Endothelial cell (in vitro differentiated cells): ENCODE measurements around the gene BRCC3. TPM values are rescaled to one million over a fixed set of nuclear protein-coding genes. Genes with fewer than 3 reads are reported as not detected.
A peak's percentile ranks its signal among the peaks of the same experiment; 100 is the strongest.

Source experiments
- DNase-seq: peaks from one replicate; pipeline ENCODE4 v3.0.0; 2021; ENCODE audit warnings: low spot score
- H3K27ac Mint-ChIP-seq: one replicate; pipeline ENCODE4 v1.8.0; 2021; ENCODE audit warnings: mixed read lengths, inconsistent platforms; ENCODE audit not compliant: unreplicated experiment
- H3K27me3 Mint-ChIP-seq: one replicate; pipeline ENCODE4 v1.8.0; 2021; ENCODE audit warnings: mild to moderate bottlenecking, moderate library complexity, mixed read lengths, inconsistent platforms; ENCODE audit not compliant: unreplicated experiment
- H3K36me3 Mint-ChIP-seq: one replicate; pipeline ENCODE4 v1.8.0; 2021; ENCODE audit warnings: mild to moderate bottlenecking, low read depth, mixed read lengths, inconsistent platforms; ENCODE audit not compliant: unreplicated experiment
- H3K4me1 Mint-ChIP-seq: one replicate; pipeline ENCODE4 v1.8.0; 2021; ENCODE audit warnings: mild to moderate bottlenecking, mixed read lengths, inconsistent platforms; ENCODE audit not compliant: unreplicated experiment
- H3K4me3 Mint-ChIP-seq: one replicate; pipeline ENCODE4 v1.8.0; 2021; ENCODE audit warnings: mild to moderate bottlenecking, mixed read lengths, inconsistent platforms; ENCODE audit not compliant: unreplicated experiment
- H3K9me3 Mint-ChIP-seq: one replicate; pipeline ENCODE4 v1.8.0; 2021; ENCODE audit warnings: mixed read lengths, inconsistent platforms; ENCODE audit not compliant: unreplicated experiment
- long read RNA-seq: library from polyadenylated mRNA; unstranded; transcript quantifications from one replicate; pipeline ENCODE4 v2.0.0, GENCODE V29; 2020; ENCODE audit not compliant: unreplicated experiment
- total RNA-seq: library from RNA; stranded (reverse); fragmentation: NEBNext Ultra II Directional; extraction: Animal tissue kit (Norgen Biotek cat#: 25700); gene quantifications from one replicate; pipeline ENCODE4 v1.2.1, GENCODE V29; 2021; ENCODE audit not compliant: unreplicated experiment
- TF ChIP-seq, protein P1 (sequence below): fragments of 200-600 bp; sonication (generic); IDR thresholded peaks from one replicate; pipeline ENCODE4 v1.5.0; 2021; ENCODE audit warnings: antibody characterized with exemption; ENCODE audit not compliant: unreplicated experiment

Gene BRCC3
- 42.5 TPM for total RNA-seq
- long read RNA-seq, transcript BRCC3-208 (10 exons, 2,694 nt): major isoform, 17 of 31 reads
- long read RNA-seq, partial matches to known transcripts: 2 of 31 reads
- long read RNA-seq, other reads (novel, unspliced or antisense): 8 of 31 reads

DNA sequence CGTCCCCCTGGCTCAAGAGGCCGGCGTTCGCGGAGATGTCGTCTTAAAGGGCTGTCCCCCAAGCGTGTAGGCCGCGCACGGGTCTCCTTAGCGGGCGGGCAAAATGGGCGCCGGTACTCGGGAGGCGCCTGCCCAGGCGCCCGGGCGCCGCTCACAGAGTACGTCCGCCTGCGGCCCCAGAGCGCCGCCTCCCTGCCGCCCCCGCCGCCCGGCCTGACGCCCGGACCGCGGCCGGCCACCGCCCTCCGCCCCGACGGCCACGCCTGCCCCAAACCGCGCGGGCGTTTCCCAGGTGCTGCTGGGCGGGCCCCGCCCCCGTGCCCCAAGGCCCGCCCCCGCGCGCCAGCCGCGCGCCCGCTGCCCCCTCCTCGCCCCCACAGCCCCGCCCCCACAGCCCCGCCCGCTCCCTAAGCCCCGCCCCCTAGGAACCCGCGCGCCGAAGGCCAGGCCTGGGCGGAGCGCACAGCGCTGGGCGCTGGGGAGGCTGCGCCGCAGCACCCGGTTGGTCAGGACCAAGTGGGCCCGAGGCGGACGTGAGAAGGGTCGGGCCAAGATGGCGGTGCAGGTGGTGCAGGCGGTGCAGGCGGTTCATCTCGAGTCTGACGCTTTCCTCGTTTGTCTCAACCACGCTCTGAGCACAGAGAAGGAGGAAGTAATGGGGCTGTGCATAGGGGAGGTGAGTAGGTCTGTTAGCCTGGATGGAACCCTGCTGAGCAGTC, at the start of gene BRCC3, which contains the start of the genes CMC4 and MTCP1:
BRCC3 (plus strand) TSS at position 534 of the 719 bp plus-strand sequence; CDS start at position 554, 20 bp downstream.
CMC4 (minus strand) TSS at position 162 of the 719 bp plus-strand sequence. CDS start 7,113 bp downstream, outside the sequence.
MTCP1 (minus strand) TSS at position 162 of the 719 bp plus-strand sequence. CDS start 5,126 bp downstream, outside the sequence.
- H3K4me1 Mint-ChIP-seq: peaks cover 29% of the 10 kb centered on the region
- DNase-seq: peak; percentile 71
- no peaks in the 10 kb centered on the region for H3K9me3 Mint-ChIP-seq
- peaks cover 2% of the 10 kb centered on the region for H3K27me3 Mint-ChIP-seq
- TF ChIP-seq, protein P1, sequence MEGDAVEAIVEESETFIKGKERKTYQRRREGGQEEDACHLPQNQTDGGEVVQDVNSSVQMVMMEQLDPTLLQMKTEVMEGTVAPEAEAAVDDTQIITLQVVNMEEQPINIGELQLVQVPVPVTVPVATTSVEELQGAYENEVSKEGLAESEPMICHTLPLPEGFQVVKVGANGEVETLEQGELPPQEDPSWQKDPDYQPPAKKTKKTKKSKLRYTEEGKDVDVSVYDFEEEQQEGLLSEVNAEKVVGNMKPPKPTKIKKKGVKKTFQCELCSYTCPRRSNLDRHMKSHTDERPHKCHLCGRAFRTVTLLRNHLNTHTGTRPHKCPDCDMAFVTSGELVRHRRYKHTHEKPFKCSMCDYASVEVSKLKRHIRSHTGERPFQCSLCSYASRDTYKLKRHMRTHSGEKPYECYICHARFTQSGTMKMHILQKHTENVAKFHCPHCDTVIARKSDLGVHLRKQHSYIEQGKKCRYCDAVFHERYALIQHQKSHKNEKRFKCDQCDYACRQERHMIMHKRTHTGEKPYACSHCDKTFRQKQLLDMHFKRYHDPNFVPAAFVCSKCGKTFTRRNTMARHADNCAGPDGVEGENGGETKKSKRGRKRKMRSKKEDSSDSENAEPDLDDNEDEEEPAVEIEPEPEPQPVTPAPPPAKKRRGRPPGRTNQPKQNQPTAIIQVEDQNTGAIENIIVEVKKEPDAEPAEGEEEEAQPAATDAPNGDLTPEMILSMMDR: no peak
- H3K36me3 Mint-ChIP-seq: peaks cover 23% of the 10 kb centered on the region
- peak within 1 kb of the TSS; percentile 88 for H3K27ac Mint-ChIP-seq
- H3K4me3 Mint-ChIP-seq: peak within 1 kb of the TSS; percentile 93

DNA sequence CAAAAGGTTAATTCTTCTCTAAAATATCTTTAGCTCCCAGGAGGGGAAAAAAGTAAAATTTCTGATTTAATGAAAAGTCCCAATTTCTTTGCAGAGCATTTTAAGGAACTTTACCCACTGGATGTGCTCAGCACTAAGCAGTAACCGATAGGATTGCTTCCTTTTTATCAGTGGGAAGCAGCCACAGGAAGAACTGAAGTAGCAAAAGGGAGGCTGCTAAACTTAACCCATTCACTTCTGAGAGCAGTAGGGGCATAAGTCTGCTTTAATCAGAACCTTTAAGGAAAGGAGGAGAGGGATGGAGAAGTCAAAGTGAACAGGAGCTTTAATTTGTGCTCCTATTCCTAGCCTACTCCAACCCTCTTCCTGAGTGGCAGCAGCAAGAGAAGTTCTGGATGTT, 48.7 kb upstream of the BRCC3 start, which contains the start of gene F8:
F8 (minus strand) TSS at position 139 of the 400 bp plus-strand sequence. CDS start 171 bp downstream, outside the sequence.
- Mint-ChIP-seq H3K9me3 (no peaks in the 10 kb centered on the region), H3K27ac (peak within 1 kb of the TSS; percentile 45), H3K27me3 (peaks cover 2% of the 10 kb centered on the region), H3K4me3 (peak within 1 kb of the TSS; percentile 74), H3K36me3 (no peaks in the 10 kb centered on the region), H3K4me1 (peaks cover 6% of the 10 kb centered on the region)
- TF ChIP-seq, protein P1: no peak
- no peak for DNase-seq

DNA sequence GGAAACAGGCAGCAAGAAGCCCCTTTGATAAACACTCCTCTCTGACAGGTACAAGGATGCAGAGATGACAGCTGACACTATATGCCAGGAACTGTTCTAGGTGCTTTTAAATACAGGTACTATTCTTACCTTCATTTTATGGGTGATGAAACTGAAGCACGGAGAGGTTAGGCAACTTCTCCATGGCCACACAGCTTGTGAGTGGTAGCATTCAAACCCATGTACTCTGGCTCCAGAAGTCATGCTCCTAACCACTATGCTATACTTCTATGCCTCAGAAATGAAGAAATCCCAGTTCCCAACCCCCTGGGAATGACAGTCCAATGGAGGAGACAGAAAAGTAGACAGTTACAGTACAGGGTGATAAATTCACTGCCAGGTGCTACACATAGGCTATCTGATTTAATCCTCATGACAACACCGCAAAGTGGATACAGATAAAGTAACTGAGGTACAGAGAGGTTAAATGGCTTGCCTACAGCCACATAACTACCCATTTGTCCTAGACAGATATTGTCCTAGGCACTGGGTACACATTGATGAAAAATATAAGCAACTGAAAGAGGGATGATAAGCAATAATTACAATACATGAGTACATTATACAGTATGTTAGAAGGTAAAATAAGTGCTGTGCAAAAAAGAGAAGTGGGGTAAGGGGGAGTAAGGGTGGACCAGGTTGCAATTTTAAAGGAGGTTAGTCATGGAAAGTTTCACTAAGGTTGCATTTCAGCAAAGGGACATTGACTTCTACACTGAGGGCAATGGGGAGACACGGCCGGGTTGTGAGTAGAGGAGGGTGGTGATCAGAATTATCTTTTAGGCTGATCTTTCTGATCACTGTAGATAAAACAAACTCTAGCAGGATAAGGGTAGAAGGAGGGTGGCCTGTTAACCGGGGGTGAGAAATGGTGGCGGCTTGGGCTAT, 47.1 kb upstream of the BRCC3 start:
- Mint-ChIP-seq H3K27me3 (peaks cover 2% of the 10 kb centered on the region), H3K27ac (peak overlapping the region; percentile 31), H3K4me3 (no peak overlapping the region), H3K36me3 (no peaks in the 10 kb centered on the region), H3K4me1 (peaks cover 6% of the 10 kb centered on the region), H3K9me3 (no peaks in the 10 kb centered on the region)
- DNase-seq: no peak
- TF ChIP-seq, protein P1: no peak

DNA sequence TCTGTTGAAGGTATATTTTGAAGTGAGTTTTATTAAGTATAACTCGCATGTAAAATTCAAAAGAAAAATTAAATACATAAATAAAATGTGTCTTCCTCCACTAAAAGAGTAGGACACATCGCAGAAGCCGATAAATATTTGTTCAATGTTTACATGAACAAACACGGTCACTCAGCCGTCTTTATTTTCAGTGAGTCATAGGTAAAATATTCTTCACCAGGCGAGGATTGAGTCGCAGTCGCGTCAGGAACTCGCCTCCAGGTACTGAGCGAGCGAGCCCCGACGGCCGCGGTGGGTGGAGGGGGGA, 44.9 kb upstream of the BRCC3 start:
- H3K4me3 Mint-ChIP-seq: peak overlapping the region; percentile 87
- H3K27ac Mint-ChIP-seq: peak overlapping the region; percentile 91
- H3K36me3 Mint-ChIP-seq: no peaks in the 10 kb centered on the region
- peaks cover 6% of the 10 kb centered on the region for H3K4me1 Mint-ChIP-seq
- DNase-seq: no peak
- no peaks in the 10 kb centered on the region for H3K9me3 Mint-ChIP-seq
- H3K27me3 Mint-ChIP-seq: peaks cover 2% of the 10 kb centered on the region
- TF ChIP-seq, protein P1: no peak
